NCI-H345 treated with DMSO at 0.1 percent for 48 hours (cell line): ENCODE data around the gene STK38L.

Source experiments
- DNase-seq: peaks from one replicate; lab custom pipeline; 2025; ENCODE audit not compliant: unreplicated experiment; lab: John Stamatoyannopoulos, UW

STK38L gene

DNA sequence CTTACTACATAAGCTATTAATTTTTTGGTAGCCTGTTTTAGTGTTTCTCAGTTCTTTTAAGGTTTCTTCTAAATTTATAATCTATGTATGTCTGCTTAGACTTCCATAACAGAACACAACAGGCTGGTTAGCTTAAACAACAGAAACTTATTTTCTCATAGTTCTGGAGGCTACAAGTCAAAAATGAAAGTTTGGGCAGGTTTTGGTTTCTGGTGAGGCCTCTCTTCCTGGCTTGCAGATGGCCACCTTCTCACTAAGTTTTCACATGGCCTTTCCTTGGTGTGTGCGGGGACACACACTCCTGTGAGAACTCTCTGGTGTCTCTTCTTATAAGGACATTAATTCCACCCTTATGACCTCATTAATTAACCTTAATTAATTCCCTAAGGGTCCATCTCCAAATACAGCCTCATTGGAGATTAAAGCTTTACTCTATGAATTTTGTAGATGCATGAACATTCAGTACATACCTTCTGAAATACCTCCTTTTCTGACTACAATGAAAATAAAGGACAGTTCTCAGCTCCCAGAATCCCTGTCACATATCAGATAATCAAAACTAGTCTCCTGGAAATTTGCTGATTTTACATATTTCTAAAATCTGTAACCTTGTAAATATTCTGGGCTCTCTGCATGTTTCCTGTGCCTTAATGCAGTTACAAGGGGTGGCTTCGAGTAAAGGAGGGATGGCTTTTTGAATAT, 65.4 kb downstream of the STK38L start:
- DNase-seq: no peak

DNA sequence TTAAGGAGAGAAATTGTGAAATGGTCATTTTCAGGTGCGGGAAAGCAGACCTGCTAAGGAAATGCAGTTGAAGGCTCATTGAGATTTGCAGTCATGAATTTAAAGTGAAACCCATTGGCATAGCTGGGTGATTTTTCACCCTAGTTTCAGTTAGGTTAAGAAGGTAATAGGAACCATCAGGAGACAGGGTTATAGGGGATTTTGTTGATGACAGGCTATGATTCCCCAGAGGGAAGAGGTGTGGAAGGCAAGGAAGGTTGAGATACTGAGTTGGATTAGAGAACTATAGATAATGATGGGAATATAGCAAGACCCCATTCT, 65.9 kb downstream of the STK38L start:
- no peak for DNase-seq

DNA sequence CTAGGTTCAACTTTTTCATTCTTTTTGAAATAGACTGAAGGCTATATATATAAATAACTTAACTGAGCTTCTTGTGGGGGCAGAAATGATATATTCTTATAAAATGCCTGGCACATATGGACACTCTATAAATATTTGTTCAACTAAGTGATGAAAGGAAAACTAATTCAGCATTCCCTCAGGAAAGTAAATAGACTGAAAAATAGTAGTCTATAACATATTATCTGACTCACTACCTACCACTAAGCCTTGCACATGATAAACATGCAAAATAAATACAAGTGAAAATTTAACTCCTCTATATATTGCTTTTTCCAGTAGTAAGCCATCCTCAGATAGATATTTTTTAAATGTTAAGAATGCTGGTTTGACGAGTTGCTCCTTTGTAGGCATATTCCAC, 72.9 kb downstream of the STK38L start:
- no peak for DNase-seq

DNA sequence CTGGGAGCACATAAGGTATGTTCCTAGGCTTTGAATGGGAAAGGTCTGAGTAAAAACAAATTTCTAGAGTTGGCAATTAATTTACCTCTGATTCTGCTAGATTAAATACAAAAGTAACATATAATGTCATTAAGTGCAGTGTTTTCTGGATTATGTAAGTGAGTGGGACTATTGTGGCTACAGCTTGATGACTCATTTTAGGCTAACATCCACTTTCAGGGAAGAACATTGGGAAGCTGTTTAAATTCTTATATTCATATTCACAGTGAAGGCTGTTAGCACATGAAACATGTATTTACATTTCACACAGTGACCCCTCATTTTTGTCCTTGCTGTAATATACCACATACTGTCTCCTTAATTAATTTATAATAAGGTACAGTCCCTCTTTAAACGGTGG, 75.3 kb downstream of the STK38L start:
- DNase-seq: no peak

DNA sequence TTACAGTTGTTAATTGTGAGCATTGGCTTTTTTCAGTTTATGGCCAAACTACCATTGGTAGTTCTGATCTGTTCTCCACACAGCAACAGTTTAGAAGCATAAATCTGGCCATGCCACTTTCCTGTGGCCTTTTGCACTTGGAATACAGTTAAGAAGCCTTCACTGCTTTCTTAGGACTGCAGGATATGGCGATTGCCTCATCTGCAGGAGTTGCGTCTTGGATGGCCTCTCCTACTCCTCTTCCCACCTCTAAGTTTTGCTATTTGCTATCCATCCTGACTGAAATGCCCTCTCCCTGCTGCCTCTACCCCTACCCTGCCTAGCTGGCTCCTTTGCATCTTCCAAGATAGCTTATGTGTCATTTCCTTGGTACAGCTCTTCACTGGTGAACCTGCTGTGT, 75.8 kb downstream of the STK38L start:
- DNase-seq: no peak

DNA sequence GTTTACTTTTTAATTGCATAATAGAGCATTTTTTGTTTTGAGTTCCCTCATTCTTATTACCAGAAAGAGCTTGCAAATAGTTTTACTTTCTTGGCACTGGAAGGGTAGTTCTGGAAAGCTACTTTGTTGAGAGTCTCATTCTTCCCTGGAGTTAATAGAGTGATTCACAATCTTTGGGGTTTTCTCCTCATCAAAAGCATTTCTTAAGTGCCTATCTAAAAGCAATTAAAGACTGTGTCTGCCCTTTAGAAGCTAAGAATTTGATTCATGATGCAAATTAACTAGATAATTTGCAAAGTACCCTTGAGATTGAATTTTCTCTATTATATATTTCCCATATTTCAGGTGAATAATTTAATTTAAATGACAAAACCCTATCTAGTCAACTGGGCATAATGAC, 80.4 kb downstream of the STK38L start:
- no peak for DNase-seq

DNA sequence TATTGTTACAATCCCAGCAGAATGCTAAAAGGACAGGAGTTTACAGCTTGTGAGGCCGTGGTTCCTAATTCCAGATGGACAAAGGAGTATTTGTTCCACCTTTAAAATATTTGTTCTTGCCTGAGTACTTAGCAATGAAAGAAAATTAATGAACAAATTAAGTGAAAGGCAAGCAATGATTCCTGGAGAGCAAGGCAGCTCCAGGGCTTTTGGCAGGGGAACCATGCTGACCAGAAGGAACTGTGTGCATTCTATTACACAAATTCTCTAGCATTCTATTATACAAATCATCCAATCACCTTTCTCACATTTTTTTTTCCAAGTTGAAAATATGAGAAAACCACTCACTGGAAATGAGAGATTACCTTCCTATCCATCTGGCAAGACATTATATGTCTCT, 86.8 kb downstream of the STK38L start:
- DNase-seq: no peak

DNA sequence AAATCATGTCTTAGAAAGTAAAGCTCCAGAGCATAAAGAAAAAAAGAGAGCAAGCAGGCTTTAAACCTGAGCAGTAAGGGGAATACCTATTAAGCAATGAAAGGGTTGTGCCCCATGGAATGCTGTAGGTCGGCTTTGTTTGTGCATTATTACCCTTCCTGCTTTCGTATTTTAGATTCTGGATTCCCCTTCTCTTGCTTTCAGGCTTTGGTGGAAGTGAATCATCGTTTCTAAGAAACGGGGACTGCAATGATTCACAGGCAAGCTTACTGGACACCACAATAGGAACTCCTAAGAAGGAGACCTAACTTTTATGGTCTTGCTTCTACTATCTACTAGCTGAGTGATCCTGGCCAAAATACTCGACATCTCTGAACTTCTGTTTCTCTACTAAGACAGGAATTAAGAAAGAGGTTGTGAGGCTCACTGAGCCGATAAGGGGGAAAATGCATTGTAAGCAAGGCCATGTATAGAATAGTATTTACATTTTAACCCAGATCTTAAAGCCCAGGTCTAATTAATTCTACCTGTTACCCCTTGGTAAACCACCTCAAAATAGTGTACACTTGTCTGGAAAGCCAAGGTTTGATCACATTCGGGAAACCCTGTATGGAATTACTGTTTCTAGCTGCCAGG, 87.3 kb downstream of the STK38L start:
- DNase-seq: no peak

DNA sequence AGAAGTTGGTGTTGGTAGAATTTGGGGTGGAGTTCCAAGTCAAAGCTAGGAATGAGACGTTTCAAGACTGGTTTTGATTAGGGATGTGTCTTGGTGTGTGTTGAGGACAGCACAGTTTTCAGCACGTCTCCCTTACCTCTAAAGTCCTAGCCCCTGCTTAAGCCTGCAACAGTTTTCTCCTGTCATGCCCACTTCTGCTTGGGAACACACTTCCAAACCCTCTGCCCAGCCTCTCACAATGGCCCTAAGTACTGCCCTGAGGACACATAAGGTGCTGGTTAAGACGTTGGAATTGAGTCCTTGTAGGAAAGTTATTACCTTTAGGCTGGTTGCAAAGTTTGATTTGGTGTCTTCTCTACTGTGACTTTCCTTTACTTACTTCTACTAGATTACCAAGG, 87.8 kb downstream of the STK38L start:
- no peak for DNase-seq

DNA sequence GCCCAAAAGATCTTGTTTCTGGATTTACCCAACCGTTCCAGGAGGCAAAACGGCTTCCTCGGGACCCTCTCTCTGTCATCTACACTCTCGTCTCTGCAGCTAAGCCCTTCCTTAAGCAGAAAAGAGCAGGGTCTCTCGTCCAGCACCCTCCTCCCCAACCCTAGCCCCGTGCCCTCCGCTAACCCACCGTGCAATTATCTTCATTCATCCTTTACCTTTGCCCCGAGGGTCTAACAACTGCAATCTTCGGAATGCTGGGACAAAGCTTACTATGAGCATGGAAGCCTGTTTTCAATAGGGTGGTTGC, 88.3 kb downstream of the STK38L start:
- DNase-seq: no peak

DNA sequence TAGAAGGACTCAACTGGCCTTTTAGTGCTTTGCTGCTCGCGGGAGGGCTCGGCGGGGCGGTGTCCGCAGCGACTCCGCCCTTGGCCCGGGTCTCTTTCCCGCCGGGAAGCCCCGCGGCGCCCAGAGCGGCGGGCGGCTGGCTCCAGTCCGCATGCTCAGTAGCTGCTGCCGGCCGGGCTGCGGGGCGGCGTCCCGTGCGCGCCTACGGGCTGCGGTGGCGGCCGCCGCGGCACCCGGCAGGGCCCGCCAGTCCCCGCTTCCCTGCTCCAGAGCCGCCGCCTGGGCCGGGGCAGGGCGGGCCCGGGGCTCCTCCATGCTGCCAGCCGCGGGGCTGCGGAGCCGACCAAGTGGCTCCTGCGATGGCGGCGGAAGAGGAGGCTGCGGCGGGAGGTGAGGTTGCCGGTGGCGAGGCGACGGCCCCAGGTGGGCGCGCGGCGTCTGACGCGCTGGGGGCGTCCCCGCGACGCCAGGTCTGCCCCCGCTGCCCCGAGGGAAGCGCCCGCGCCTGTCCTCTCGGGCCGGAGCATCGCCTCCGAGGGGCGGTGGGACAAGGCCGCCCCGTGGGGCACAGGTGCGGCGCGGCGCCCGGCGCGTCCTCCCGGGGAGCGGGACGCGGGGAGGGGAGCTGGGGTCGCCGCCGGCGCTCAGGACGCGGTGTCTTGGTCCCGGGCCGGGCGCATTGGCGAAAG, 88.8 kb downstream of the STK38L start, which contains the start of gene BMAL2:
TSS of gene BMAL2 (plus strand) at position 123 of the 689 bp plus-strand sequence. CDS start at position 360, 237 bp downstream.
- peak; percentile 55 for DNase-seq

DNA sequence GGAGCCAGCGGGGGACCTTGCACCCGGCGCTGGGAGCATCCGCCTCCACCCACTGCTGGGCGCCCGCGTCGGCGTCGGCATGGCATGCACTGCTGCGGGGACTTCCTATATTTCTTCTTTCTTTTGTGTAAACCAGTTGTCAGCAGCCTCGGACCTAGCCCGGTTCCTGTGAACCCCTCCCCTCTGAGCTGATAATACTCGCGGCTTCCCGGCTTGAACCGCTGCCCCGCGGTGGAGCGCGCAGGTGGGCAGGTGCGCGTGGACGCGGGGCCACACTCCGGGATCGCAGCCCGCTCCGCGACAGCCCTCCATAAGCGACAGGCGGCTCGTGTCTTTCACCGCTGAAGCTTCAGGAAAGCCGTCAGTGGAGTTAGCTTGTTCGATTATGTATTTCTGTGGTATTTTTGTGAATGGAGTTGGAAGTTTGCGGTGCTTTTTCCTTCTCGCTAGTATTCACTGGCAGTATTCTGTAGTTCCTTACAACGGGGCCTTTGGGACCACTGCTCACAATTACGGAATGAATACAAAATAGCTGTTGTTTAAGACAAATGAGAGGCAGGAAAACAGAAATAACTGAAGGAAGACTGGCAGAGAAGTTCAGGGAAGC, 89.4 kb downstream of the STK38L start:
- DNase-seq: peak; percentile 25

DNA sequence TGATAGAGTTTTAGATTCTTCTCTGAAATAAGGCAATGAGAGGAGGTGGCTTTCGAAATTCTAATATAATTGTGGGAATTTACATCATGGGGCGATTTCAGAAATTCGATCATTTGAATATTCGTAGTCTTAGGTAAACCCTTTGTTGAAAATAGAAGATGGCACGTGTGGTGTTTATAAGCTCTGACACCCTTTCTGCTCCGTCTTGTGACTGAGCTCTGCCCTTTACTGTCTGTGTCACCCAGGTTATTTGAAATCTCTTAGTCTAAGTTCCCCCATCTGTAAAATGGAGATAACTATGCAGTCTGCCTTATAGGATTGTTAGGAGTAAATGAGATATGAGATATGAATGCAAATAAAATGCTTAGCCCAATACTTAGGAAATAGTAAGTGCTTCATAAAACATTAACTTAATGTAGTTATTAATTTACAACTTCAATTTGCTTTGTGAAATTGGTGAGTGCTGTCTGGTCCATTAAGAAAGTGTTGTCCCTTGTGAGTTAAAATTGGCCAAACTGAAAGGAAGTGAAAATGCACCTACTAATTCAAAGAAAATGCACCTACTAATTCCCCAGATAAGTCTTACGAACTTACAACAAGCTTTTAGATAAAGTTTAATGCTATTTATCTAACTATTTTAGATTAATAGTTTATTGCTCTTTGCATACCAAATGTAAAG, 90.1 kb downstream of the STK38L start:
- DNase-seq: no peak

DNA sequence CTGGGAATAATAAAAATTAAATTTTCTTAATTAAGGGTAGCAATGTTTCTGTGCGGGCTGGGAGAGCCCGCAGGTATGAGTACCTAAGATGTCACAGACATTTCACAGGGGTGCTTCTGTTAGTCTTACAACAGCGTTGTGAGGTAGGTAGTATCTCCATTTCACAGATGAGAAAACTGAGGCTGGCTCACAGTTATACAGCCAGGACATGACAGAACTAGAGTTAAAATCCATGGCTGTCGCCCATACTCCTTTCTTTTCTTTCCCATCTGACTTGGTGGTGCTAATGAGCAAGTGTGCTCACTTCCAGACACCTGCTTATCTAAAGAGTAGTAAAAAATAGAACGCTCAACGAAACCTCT, 90.6 kb downstream of the STK38L start:
- no peak for DNase-seq

DNA sequence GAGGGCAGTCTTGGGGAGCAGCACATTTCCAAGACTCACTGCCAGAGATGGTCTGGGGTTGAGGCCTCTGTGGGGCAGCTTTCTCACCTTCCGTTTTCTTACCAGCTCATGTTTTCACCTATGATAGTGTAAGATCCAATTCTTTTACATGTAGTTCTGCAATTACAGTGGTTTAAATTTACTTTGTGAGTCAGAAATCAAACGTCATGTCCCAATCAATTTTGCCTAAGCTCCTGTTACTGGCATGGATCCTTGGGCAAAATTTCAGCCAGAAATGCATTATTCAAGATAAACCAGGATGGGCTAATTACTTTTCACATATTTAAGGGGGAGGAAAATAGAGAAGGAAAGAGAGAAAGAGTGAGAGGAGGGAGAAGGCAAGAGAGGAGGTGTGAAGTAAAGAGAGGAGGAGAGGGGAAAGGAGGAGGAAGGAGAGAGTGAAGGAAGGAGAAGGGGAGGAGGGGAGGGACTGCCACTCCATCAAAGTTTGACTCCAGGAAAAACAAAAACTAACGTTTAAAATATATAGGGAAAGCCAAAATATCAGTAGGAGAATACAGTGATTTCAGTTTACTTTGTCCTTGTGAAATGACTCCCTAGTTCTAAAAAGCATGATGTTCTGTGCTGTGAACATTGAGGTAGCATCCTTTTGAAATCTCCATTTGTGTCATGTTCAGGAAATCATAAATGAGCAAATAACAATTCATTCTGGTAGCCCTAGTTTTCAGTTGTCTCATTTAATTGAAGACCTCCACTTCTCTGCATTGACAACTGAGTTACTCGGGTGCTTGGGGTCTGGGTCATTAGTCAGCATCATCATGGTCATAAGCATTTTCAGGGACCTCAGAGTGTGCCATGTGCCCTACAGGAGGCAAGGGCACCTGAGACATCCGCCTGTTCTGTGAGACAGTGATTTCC, 91.5 kb downstream of the STK38L start:
- no peak for DNase-seq

DNA sequence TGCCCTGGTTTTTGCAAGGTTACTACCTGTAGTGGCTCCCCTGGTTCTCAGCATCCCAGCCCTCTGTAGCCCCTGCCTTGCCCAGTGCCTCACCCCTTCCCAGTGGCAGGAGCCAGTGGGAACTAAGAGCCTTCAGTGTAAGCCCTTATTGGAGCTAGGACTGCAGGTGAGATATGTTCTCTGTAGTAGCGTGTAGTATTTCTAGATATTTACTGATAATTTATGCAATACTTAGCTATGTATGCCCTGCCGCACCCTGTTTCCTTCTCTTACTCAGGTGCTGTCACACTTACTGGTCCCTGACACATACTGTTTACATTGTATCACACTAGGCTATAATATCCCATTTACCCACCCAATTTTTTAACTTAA, 92.2 kb downstream of the STK38L start:
- no peak for DNase-seq

DNA sequence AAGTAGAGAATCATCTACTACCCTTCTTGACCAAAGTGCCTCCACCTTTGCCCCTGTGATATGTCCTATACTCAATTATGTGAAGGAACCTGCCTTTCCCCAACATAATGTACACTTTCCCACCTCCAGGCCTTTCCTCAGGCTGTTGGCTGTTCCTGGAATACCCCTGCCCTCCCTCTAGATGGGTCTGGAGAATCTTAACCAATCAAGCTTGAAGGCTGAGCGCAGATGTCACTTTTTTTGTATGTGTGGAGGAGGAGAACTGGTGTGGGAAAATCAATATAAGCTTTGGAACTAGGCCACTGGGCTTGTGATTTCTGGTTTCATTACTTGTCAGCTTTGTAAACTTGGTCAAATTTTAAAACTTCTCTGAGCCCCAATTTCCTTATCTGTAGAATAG, 93.3 kb downstream of the STK38L start:
- no peak for DNase-seq

DNA sequence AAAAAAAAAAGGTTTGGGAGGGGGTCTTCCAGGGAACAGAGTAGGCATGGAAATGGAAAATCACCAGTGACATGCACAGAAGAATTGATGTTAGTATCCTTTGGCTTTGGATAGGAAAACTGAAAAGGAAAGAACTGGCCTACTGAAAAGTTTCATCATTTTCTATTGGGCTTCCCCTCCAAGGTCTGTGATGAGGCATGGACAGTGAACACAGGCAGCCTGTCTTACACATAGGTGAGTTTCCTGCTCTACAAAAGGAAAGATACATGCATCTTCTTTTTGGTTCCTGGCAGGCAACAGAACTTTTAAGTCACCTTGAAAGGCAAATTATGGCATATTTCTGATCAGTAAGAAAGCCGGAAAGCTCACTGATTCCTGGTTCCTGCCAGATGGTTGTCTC, 94.4 kb downstream of the STK38L start:
- no peak for DNase-seq

DNA sequence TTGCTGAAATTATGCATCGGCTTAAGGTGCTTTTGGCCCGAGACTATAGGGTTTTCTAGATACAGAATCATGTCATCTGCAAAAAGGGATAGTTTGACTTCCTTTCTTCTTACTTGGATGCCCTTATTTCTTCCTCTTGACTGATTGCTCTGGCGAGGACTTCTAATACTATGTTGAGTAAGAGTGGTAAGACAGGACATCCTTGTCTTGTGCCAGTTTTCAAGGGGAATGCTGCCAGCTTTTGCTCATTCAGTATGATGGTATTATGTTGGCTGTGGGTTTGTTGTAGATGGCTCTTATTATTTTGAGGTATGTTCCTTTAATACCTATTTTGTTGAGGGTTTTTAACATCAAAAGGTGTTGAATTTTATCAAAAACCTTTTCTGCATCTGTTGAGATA, 96.9 kb downstream of the STK38L start:
- DNase-seq: no peak

DNA sequence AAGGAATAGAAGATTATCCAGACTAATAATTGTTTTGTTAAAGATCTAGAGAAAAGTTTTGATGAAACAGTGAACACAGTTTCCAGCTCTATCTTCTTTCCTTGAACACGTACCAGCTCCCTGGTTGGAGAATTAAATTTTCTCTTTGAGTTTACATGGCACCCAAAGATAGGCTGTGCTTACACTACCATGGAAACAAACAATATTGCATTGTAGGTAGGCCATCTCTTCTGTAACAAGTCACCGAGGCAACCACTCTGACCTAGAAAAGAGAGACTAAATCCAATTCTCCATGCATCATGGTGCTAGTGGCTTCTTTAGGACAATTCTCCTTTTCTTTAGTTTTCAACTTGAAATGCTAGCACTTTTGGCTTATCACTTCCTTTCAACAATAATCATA, 98.5 kb downstream of the STK38L start:
- no peak for DNase-seq
